ENCODE measurements around the gene DMRTC2.

Gene DMRTC2

DNA sequence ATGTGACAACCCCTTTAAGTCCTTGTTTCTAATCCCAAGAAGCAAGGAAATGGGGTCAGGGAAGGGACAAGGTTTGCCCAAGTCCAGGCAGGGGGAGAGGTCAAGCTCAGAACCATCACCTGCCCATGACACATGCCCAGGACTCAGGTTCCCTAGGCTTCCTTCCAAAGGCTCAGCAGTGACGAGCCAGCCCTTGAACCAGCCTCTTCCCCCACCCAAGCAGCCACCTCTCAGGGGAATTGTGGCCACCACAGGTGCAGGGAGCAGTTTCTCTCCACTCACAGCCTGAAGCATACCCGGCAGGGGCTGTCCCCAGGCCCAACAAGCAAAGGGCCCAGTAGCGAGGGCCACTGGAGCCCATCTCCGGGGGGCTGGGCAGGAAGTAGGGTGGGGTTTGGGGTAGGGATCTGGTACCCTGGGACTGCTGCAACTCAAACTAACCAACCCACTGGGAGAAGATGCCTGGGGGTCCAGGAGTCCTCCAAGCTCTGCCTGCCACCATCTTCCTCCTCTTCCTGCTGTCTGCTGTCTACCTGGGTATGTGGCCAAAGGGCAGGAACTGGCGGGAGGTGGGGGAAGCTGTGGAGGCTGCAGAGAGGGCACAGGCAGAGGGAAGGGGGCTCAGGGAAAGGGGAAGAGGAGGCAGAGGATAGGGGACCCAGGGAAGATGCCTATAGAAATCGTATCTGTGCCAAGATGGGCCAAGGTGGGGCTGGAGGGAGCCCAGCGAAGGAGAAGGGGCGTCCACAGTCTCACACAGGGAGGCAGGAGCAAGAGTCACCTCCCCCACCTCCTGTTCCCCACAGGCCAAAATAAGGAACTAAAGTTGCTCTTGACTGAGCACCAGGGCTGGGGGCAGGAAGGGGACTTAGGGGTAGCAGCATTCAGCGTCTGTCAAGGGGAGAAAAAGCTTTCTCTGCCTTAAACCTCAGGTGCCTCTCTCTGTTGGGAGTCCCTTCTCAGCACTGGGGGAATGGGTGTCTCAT, 32.3 kb downstream of the DMRTC2 start, which contains the start of gene CD79A:
Gene CD79A, plus strand, starts transcription at position 433 of the 986 bp plus-strand sequence. Its CDS starts 26 bp downstream, at position 459.
- TF ChIP-seq, protein P1, sequence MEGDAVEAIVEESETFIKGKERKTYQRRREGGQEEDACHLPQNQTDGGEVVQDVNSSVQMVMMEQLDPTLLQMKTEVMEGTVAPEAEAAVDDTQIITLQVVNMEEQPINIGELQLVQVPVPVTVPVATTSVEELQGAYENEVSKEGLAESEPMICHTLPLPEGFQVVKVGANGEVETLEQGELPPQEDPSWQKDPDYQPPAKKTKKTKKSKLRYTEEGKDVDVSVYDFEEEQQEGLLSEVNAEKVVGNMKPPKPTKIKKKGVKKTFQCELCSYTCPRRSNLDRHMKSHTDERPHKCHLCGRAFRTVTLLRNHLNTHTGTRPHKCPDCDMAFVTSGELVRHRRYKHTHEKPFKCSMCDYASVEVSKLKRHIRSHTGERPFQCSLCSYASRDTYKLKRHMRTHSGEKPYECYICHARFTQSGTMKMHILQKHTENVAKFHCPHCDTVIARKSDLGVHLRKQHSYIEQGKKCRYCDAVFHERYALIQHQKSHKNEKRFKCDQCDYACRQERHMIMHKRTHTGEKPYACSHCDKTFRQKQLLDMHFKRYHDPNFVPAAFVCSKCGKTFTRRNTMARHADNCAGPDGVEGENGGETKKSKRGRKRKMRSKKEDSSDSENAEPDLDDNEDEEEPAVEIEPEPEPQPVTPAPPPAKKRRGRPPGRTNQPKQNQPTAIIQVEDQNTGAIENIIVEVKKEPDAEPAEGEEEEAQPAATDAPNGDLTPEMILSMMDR (IDR thresholded peaks at IDR 0.05; ENCODE audit: control extremely low read depth, extremely low read depth, low read depth, missing control alignments) = no peak
- DNase-seq (ENCODE audit: extremely low spot score) = peak; percentile 84
- POLR2A ChIA-PET = interaction anchor here (0.8 to 2.0 kb wide), 4 partner anchors 9 to 17 kb away, joined by 3 to 6 read pairs (median 5); partner anchors contain the start of gene RPS19
- CTCF ChIA-PET = interaction anchor here (0.9 to 1.9 kb wide), 6 partner anchors 10 to 75 kb away, joined by 3 to 8 read pairs (median 5); no protein-coding TSS in a partner anchor

DNA sequence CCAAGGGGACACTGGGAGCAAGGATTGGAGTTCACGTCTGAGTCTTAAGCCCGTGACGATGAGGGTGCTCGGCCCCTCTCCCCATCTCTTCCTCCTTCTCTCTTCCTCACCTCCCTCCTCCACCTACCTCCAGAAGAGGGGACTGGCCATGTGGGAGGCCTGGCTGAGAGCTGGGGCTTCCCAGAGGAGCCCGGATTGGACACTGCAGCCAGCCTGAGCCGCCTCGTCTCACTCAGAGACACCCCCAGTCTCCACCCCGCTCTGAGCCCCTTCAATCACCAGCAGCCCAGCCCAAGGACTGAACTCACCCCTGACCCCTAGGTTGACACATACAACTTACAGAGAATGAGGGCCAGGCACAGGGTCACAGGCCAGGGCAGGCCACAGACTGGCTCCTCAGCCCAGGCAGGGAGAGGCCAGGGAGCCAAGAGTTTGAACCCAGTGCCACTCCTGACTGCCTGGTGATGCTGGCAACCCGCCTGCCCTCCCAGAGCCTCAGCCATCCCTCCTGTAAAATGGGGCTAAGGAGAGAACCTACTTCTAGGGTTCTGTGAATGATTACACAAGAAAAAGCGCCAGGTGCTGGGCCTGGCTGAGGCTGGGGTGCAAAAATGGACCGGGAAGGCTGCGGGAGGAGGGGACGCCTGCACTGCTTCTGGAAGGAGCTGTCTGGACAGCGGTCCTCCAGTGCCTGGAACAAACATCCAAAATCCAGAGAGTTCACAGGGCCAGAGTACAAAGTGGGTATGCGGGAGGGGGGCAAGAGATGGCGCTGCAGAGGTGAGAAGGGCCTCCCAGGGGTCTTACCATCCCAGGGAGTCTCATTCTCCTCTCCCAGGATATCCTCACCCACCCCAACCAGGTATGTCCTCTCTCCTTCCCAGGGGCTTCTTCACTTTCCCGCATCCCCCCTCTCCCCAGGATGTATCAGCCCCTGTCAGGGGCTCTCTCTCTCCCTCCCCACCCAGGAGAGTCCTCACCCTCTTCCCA, 33.4 kb downstream of the DMRTC2 start:
- ChIA-PET CTCF (interaction anchor here (1.3 to 1.9 kb wide), 2 partner anchors 9 to 68 kb away, joined by 4 to 6 read pairs; no protein-coding TSS in a partner anchor), POLR2A (interaction anchor here (1.0 to 1.1 kb wide), 2 partner anchors 10 to 12 kb away, joined by 4 to 6 read pairs; no protein-coding TSS in a partner anchor)
- TF ChIP-seq, protein P1 (IDR thresholded peaks at IDR 0.05; ENCODE audit: control extremely low read depth, extremely low read depth, low read depth, missing control alignments) = no peak
- DNase-seq (ENCODE audit: extremely low spot score) = peak; percentile 71

DNA sequence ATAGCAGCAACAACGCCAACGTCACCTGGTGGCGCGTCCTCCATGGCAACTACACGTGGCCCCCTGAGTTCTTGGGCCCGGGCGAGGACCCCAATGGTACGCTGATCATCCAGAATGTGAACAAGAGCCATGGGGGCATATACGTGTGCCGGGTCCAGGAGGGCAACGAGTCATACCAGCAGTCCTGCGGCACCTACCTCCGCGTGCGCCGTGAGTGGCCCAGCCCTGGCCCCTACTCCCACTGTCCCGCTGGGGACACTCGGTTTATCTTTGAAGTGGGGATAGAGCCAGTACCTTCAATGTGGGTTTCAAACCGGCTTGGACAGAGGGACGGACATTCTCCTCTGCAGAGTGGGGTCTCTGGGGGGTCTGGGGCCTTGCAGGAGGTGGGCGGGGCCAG, 34.2 kb downstream of the DMRTC2 start:
- CTCF ChIA-PET = no interaction called here

GRCh38 chr19:41879670-41880328, 35.0 kb downstream of the DMRTC2 start:
- ChIA-PET POLR2A (interaction anchor here (0.6 kb wide), 2 partner anchors 10 to 20 kb away, joined by 3 to 4 read pairs; partner anchors contain the start of gene RPS19), CTCF (interaction anchor here (1.6 kb wide), 1 partner anchor 72 kb away, joined by 5 read pairs; no protein-coding TSS in a partner anchor)
- no peak for DNase-seq (ENCODE audit: extremely low spot score)
- TF ChIP-seq, protein P1 (IDR thresholded peaks at IDR 0.05; ENCODE audit: control extremely low read depth, extremely low read depth, low read depth, missing control alignments) = no peak

More for the DNA sequence above, 34.2 kb downstream of the DMRTC2 start:
- POLR2A ChIA-PET = no interaction called here
- TF ChIP-seq, protein P1 (IDR thresholded peaks at IDR 0.05; ENCODE audit: control extremely low read depth, extremely low read depth, low read depth, missing control alignments) = no peak
- no peak for DNase-seq (ENCODE audit: extremely low spot score)

DNA sequence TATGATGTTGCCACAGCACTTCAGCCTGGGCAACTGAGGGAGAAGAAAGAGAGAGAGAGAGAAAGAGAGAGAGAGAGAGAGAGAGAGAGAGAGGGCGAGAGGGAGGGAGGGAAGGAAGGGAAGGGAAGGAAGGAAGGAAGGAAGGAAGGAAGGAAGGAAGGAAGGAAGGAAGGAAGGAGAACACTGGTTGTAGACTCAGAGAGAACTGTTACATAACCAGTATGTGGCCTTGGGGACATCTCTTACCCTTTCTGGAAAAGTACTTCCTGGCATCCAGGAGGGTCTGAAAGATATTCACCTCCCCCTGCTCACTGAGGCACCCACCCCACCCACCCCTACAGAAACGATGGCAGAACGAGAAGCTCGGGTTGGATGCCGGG, 35.5 kb downstream of the DMRTC2 start:
- no peak for DNase-seq (ENCODE audit: extremely low spot score)
- ChIA-PET POLR2A (interaction anchor here (0.6 kb wide), 2 partner anchors 10 to 21 kb away, joined by 3 to 4 read pairs; partner anchors contain the start of gene RPS19), CTCF (interaction anchor here (0.9 to 1.6 kb wide), 2 partner anchors 10 to 72 kb away, joined by 5 read pairs; no protein-coding TSS in a partner anchor)
- TF ChIP-seq, protein P1 (IDR thresholded peaks at IDR 0.05; ENCODE audit: control extremely low read depth, extremely low read depth, low read depth, missing control alignments) = no peak

All from GM10248 (cell line).